Ecto neural progenitor cell (in vitro differentiated cells): ENCODE measurements around the gene CDK6.
"Not testable (repeated sequence)": the region's sequence is repeated elsewhere in the genome, so short reads cannot be mapped to it uniquely, and the experiment has no call there.

Source experiments
- DNase-seq: peaks from one replicate; pipeline ENCODE4 v3.0.0-alpha.2; 2018; ENCODE audit warnings: low spot score

CDK6 gene

DNA sequence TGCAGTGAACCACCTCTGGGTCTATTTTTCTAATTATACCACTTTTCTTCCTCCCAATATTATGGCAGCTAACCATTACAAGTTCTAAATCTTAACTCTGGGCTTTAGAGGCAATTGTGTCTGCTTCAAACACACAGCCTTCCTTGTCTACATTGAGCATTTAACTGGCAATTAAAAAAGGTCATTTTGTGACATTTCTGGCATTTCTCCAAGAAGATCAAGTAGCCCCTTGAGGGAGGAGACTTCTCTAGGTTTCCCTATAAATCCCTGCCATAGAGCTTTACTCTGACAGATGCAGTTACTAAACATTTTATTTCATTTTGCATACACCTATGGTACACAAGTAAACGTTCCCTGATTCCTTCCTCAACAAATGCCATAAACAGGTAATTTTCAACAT is 212.8 kb downstream of the CDK6 start:
- DNase-seq: no peak

DNA sequence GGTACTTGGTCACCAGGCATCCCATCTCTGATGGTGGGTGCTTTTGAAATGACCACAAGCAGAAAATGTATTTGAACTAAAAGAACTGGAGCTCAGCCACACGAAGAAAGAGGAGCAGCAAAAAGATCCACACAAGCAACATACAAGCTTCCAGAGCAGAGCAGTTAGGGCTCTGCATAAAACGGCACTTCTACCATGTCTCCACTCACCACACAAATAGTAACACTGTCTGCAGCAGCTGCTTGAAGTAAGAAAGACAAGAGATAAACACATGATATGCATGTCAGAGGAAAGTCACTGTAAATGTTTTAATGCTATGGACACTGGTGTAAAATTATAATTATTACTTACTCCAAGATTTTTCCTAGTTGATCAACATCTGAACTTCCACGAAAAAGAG is 213.7 kb downstream of the CDK6 start:
- no peak for DNase-seq

DNA sequence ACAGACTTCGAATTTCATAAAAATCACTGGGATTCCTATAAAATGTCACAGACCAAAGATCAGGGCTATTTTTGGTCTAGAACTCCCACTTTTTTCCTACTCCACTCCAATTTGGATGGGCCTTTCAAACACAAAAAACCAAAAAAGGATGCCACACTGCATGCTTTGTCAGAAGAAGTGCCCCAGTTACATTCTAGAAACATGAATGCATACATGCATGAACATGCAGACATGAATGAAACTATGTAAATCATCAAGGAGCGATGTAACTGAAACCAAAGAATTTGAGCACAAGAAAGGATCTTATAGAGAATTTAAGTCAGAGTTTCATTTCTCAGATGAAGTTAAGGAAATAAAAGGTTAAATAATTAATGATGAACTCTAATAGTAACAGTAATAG is 214.3 kb downstream of the CDK6 start:
- no peak for DNase-seq

DNA sequence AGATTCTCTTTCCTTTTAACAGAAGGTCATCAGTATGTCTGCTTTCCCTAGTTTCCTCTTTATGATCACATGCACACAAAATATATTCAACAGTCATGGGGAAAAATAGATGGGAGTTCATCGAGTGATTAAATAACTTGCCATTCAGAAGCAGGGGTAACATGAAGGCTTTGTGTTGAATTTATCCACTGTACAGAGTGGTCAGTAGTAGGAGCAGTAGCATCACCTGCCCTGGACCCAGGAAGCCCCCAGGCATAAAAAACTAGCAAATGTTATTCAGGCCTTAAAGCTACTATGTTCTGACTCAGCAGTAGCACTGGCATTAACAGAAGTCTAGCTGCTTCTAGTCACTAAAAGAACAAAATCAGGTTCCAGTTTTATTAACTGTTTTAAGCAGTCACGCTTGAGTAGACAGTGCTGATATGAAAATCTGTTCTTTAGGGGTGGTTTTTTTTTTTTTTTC is 214.8 kb downstream of the CDK6 start:
- DNase-seq: no peak

DNA sequence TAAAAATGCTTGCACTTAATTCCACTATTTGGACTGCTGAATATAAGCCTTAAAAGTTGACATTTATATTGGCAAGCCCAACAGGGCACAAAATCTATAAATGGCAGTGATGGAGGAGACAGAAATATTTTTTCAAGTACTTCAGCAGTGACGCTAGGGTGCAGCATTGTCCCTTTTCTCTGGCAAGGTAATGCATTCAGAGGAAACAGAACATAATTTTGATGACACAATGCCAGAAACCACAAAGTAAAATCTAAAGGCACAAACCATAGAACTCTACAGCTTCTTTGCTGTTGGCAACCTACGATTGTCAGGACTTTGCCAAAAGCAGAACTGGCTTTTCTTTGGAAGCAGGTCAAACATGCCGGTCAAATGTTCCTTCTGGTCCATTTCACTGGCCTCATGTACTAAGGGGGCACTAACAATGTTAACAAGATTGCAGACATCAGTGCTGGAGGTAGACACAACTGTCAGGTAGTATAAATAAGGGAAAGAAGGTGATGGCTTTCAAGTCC is 215.3 kb downstream of the CDK6 start:
- no peak for DNase-seq

DNA sequence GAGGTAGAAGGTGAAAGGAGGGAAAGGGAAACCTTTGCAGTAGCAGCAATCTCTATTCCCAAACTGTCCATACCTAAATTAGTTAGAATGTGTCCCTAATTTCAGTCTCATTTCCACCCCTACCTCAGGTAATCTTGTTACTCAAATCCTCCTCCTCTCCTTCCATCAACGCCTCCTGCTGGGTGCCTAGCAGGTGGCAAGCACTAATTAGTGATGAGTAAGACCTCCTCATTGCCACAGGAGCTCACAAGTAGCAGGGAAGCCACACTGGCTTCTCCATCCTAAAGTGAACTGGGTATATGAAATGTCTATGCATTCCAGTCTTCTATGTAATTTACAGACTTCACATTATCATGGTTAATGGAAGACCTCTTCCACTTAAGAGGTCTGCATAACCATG is 220.5 kb downstream of the CDK6 start:
- no peak for DNase-seq

DNA sequence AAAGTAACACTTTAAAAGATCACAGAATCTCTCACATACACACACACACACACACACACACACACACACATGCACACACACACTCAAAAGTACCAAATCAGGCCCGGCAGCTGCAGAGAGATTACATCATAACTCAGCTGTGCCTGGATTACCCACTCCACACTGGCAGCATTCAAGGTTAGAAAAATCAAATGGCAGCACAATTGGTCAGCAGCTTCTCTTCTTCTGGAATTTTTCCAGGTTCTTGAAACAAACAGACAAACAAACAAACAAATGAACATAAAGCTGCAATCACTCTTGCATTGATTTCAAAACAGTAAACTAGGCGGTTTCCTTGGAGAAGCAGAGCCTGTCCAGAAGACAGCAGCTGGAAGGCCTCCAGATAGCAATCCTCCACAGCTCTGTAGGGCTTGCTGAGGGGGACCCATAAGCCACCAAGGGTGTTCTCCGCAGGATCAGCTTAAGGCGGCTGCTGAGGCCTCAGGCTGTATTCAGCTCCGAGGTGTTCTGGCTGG is 221.7 kb downstream of the CDK6 start:
- DNase-seq: no peak

DNA sequence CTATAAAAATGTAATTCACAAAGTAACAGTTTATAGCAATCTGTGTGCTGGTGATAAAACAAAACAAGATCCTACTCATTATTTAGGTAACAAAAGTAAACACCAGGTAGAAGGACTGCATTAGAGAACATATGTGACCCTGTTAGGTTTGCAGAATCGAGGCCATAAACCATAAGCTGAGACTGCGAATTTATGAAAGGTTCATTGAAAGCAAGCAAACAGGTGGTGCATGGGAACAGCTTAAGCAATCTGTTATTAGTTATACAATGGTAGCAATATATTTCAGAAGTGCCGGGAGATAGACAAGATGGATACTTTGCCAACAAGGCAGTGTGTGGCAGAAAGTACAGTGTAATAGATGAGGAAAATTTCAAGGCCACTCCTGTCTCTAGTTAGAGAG is 222.7 kb downstream of the CDK6 start:
- no peak for DNase-seq

DNA sequence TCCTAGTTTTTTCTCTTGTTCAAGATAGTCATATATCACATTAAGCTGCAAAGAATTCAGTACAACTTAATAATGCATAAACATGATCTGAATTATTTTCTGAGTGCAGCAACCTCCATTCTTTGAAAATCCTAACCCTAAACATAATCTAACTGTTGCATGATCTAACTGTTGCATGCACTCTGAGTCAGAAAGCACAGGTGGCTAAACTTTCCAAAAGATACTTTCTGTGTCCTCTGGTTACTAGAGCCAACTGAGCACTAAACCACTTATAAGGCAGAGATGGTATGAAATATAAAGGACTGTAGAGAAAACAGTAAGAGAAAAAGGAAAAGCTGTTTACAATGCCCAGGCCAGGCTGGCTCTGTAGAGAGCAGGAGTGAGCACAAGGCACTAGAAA is 223.2 kb downstream of the CDK6 start:
- DNase-seq: no peak

DNA sequence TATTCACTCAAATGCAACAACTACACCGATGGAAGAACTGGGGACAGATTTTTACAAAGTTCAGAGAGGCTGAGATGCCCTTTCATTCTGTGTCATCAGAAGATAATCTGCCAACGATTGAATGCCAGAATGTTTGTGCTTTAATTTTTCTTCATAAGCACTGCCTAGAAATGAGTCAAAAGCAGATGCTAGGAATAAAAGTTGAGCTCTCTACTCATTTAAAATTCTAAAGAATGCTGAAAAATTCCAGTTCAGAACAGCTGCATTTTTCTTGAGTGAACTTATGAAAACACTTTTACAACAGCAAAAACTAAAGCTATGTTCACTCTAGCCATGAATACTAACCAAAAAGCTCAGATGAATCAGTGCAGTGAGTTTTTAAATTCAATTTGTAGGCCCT is 223.9 kb downstream of the CDK6 start:
- DNase-seq: no peak

DNA sequence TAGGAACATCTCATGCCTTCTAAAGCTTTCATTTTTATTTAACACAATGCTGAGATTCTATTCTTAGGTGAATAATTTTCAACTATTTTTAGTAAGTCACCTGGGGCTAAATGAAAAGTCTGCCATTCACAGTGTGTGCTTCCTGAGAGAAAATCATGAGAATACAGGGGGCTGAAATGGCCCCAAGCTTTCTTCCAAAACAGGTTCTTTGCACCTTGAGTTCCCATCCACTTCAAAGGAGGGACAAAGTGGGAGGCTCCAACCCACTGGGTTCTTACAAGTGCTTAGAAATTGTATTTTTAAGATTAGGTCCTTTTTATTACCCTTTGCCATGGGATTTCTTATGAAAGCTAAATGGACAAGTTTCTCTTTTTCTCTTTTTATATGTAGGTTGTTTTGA is 224.6 kb downstream of the CDK6 start:
- DNase-seq: no peak

DNA sequence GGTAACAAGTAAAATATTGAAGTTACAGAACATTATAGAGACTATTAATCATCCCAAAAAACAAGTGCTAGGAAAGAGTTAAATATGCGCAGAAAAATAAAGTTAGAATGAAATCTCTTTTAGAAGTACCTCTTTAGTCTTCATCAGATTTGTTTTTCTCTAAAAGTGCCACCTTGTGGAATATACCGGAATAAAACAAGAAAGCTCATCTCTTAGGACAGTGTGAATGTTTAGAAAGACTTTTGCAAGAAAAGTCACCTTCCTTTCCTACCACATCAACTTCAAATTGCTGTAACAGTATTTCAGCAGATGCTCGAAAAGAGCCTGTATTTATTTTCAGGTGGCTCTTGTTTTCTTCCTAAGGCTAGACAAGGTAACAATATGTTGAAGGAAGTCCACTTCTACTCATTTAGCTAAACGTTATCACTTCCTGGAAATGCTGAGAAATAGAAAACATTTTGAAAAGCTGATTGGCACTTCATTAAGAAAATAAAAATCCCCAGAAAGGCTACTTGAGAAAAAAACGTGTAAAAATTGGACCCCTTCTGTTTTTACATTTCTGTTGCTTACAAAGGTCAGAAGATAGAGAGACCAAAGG is 226.4 kb downstream of the CDK6 start:
- DNase-seq: no peak

DNA sequence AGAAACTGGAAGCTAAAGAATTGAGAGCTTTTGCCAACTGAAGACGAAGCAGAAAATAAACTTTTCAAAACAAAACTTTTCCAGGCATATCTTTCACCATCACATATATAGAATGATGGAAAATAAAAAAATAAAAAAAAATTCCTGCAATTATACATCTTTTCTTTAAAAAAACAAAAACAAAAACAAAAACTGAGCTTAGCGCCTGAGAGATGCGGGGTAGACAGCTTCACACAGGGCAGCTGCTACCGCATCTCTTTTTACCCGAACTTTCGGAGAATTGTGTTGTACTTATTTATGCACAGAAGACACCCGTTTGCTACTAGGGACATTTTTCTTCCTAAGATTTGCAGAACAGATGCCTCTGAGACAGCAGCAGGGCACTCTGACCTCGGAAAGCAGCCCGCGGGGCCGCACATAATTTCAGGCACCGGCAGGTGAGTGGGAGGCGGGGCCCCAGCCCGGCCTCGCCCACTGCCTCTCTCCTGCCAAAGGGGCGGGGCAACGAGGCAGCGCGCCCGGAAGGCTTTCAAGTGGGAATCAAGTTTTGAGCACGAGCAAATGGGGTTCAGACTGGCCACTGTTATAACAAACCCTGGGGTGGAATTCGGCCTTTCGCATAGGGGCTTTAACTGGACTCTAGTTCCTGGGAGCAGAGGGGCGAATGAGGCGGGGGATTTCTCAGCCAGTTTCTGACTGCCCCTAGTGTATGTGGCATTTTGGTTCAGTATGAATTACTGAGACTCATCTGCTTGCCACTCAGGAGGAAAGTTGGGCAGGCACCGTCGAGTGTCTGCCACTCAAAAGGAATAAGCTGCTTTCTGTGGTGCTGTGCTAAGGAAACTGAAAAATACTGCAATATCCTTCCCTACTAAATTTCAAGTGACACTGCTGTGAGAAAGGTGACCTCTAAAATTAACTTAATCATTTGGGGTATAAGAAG is 227.7 kb downstream of the CDK6 start:
- peak; percentile 82 for DNase-seq

DNA sequence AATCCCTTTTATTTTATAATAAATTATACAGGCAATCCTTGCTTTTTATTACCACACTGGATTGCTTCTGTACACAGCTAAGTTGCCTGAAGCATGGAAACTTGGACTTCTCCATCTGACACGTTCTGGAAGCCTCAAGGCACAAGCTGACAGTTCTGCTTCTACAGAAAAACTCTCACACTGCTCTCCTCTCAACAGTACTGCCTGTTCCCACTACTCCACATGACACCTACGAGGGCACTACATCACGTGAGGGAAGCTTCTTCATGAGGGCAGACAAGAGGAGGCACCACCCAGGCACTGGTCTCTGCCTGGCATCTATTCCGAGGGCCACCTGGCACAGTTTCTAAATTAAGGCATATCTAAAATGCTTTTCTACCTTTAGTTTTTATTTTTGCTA is 229.4 kb downstream of the CDK6 start:
- no peak for DNase-seq

DNA sequence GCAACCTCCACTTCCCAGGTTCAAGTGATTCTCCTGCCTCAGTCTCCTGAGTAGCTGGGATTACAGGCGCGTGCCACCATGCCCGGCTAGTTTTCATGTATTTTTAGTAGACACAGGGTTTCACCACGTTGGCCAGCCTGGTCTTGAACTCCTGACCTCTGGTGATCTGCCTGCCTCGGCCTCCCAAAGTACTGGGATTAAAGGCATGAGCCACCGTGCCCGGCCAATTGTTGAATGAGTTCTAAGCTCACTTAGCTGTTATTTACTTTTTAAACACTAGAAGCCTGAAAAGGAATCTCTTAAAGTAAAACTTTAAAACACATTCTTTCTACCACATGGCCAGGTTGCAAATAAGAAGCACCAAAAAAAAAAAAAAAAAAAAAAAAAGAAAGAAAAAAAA is 231.9 kb downstream of the CDK6 start:
- not testable (repeated sequence) for DNase-seq

DNA sequence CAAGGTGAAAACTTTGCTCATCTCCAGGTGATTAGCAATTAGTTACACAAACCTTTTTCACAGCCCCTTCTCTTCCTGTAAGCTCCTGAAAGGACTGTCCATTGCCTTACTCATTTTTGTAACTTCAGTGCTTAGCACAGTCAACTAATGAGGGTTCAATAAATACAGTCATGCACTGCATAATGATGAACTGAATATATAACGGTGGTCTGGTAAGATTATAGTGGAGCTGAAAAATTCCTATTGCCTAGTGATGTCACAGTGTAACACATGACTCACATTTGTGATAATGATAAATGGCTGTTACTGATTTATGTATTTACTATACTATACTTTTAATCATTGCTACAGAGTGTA is 233.3 kb downstream of the CDK6 start:
- no peak for DNase-seq

DNA sequence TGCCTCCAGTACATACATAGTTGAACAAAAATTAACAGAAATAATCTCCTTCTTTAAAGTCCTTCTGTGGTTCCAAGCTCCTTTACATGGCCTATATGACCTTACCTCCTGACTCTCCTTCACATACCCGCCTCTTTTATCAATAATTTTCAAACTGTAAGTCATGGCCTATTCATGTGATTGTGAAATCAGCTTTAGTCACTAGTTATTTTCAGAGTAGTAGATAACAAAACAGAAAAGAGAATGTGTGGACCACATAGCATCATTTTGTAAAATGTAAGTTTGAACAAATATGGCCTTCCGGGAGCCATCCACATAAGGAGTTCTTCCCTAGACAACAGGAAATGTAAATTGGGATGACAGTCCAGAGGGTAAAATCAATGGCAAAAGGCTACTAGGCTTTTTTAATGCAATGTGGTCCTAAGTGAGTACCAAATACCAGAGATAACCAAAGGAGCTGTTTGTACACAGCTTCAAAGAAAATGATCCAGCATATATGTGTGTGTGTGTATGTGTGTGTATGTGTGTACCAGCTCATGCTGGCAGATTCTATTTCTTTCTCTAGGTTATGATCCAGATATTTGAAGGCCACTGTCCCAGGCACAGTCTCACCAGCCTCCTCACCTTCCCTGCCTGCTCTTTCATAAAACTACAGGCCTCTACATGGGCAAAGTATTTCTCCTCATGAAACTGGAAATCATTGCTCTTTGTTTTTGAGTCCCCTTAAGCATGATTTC is 233.9 kb downstream of the CDK6 start:
- DNase-seq: no peak

DNA sequence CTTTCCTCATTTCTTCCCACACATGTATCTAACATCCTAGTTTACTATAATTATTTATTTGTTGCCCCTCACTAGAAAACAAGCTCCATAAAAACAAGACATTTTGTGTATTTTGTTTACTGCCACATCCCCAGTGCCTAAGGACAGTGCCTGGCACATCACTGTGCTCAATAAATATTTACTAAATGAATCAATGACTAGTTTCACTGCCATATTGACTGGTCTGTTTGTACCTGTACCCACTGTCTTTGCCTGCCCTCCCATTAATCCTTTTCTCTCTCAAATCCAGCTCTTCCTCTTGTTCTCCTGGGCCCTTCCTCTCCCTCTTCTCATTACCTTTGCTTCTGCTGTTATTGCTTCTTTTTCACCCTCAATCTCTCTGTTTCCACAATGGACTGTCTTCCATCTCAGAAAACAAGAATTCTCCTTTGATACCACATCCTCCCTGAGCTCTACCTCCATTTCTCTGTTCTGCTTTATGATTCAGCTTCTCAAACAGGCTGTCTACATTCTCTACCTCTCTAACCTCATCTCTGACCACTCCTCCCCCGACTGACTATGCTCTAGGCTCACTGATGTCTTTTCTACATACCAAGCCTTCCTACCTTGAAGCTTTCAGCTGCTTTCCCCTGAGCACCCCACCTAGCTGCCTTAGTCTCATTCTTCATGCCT is 237.9 kb downstream of the CDK6 start:
- DNase-seq: no peak

DNA sequence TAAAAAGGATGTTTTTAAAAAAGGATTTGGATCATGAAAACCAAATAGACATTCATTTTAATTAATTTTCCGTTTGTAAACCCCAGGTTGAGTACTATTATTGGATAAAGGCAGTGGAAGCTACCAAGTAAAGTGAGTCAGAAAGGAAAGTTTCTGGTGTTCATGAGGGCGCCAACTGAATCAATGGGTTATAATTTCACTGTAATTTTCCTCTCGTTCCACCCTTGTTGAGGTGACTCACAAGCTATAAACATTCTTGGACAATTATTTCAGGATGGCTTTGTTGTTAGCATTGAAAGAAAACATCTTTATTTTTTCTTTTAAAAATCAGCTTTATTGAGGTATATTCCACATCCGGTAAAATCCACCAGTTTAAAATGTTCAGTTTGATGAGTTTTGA is 241.1 kb downstream of the CDK6 start:
- DNase-seq: no peak

DNA sequence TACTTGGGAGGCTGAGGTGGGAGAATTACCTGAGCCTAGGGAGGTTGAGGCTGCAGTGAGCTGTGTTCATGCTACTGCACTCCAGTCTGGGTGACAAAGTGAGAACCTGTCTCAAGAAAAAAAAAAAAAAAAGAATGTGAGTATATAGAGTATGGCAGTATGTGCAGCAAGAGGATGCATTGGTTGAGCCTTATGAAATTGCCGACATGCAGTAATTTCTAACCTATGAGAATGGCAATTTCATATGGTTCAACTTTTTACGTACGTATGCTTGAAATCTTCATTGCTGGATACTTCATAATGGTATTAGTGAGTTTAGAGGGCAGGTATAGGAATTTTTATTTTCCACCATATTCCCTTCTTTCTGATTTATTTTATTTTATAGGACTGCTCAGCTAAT is 241.6 kb downstream of the CDK6 start:
- no peak for DNase-seq

DNA sequence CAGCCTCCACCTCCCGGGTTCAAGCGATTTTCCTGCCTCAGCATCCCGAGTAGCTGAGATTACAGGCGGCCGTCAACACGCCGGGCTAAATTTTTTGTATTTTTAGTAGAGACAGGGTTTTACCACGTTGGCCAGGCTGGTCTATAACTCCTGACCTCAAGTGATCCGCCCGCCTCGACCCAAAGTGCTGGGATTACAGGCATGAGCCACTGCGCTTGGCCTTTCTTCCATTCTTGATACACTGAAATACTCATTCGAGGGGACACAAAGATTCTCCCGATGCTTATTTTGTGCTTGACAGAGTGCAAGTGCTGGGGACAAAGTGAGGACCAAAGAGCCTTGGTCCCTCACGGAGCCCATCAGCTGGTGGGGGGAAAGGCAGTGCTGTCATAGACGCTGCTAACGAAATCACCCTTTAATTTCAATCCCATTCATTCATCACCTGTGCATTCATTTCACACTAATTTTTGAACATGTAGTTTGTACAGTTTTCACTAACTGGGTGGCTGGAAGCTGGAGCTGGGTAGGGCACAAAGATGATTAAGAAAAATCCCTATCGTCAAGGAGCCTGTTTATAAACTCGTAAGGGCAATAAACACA is 245.6 kb downstream of the CDK6 start:
- DNase-seq: no peak

DNA sequence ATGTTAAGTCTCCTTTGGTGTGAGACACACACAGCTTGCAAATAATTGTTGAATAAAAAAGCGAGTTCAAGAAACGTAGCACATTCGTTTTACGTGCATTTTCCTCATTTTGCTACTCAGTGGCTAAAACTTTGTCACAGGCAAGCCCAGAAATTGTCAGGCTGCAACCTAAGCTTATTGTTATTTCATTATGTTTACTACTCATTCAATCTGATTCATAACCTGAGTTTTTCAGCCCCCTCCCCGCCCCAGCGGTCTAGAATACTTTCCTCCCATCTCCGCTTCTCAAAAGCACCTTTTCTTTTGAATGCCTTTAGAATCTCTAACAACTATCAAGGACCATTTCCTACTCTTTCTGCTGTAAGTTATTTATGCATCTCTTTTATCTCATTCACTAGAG is 247.3 kb downstream of the CDK6 start:
- no peak for DNase-seq
